ENCODE results near the gene CEP85L.

- TF ChIP-seq CTCF (IDR thresholded peaks at IDR 0.05) (no peak), ZFX (IDR thresholded peaks at IDR 0.05; ENCODE audit: borderline replicate concordance) (no peak)
These were observed 121.6 kb downstream of the CEP85L start for GRCh38 chr6:118529756-118530155.
